SU-DHL-6 (cell line): Measurements from ENCODE around the gene BCS1L.

Source experiments
- H2AFZ ChIP-seq: fragments of 200-600 bp; sonication (generic); 2 replicates; pipeline ENCODE4 v1.6.1; 2014; ENCODE audit warnings: low read depth, mild to moderate bottlenecking, moderate library complexity, mixed read lengths, antibody characterized with exemption, low read length; ENCODE audit not compliant: severe bottlenecking
- H3F3A ChIP-seq: fragments of 200-600 bp; shearing (Covaris generic); 2 replicates; pipeline ENCODE4 v1.6.0; 2016; ENCODE audit warnings: antibody characterized with exemption, mild to moderate bottlenecking; ENCODE audit not compliant: insufficient read depth
- H3K27ac ChIP-seq: fragments of 200-600 bp; sonication (generic); 2 replicates; pipeline ENCODE4 v1.5.1; 2016; ENCODE audit warnings: low read depth, mild to moderate bottlenecking, low read length, moderate library complexity, mixed read lengths
- H3K27me3 ChIP-seq: fragments of 200-600 bp; sonication (generic), shearing (Covaris generic); 2 replicates; pipeline ENCODE4 v1.6.0; 2014; ENCODE audit warnings: mild to moderate bottlenecking, low read length
- H3K36me3 ChIP-seq: fragments of 200-600 bp; sonication (generic); 2 replicates; pipeline ENCODE4 v1.6.1; 2014; ENCODE audit warnings: mild to moderate bottlenecking, low read length, mixed read lengths
- H3K4me2 ChIP-seq: fragments of 300-600, 200-600 bp; shearing (Covaris generic), sonication (generic); 2 replicates; pipeline ENCODE4 v1.6.0; 2014; ENCODE audit warnings: low read length, low read depth, mild to moderate bottlenecking; ENCODE audit not compliant: poor library complexity, severe bottlenecking
- H3K4me3 ChIP-seq: fragments of 200-600 bp; sonication (generic); 2 replicates; pipeline ENCODE4 v1.5.1; 2014; ENCODE audit warnings: antibody characterized with exemption, low read length, mild to moderate bottlenecking, mixed read lengths; ENCODE audit not compliant: insufficient read depth, poor library complexity, severe bottlenecking
- H3K79me2 ChIP-seq: fragments of 200-600 bp; sonication (generic); 2 replicates; pipeline ENCODE4 v1.6.1; 2014; ENCODE audit warnings: mild to moderate bottlenecking, low read length, moderate library complexity; ENCODE audit not compliant: insufficient read depth
- H3K9ac ChIP-seq: fragments of 200-600 bp; sonication (generic); 2 replicates; pipeline ENCODE4 v1.7.0; 2014; ENCODE audit warnings: mild to moderate bottlenecking, low read length
- H3K9me2 ChIP-seq: fragments of 200-600 bp; sonication (generic); replicated peaks from 2 replicates; pipeline ENCODE4 v1.6.1; 2014; ENCODE audit warnings: low read length; ENCODE audit not compliant: insufficient read depth
- H3K9me3 ChIP-seq: fragments of 200-600 bp; sonication (generic); 2 replicates; pipeline ENCODE4 v1.6.1; 2014; ENCODE audit warnings: low read length, mixed read lengths; ENCODE audit not compliant: insufficient read depth
- H4K20me1 ChIP-seq: fragments of 200-600 bp; sonication (generic); 2 replicates; pipeline ENCODE4 v1.6.1; 2014; ENCODE audit warnings: low read depth, mild to moderate bottlenecking, antibody characterized with exemption, low read length, moderate library complexity, mixed read lengths
- CTCF ChIP-seq: fragments of 200-600 bp; sonication (generic); IDR thresholded peaks from one replicate; pipeline ENCODE4 v1.5.1; 2017; ENCODE audit warnings: antibody characterized with exemption, mild to moderate bottlenecking, low read length, moderate library complexity; ENCODE audit not compliant: insufficient read depth, poor library complexity, severe bottlenecking
- EZH2phosphoT487 ChIP-seq: fragments of 200-600 bp; sonication (generic), shearing (Covaris generic); conservative IDR thresholded peaks from 2 replicates; pipeline ENCODE4 v1.6.1; 2018; ENCODE audit warnings: mild to moderate bottlenecking, antibody characterized with exemption, low read length, moderate library complexity, mixed read lengths

The BCS1L gene

GRCh38 chr2:218698885-218699284, 39.4 kb downstream of the BCS1L start:
- Histone ChIP-seq H3K36me3 (no peaks in the 10 kb centered on the region), H3K79me2 (no peaks in the 10 kb centered on the region), H3K27ac (no peak overlapping the region), H3K9me3 (no peaks in the 10 kb centered on the region), H2AFZ (no peak overlapping the region), H3K27me3 (no peaks in the 10 kb centered on the region), H3K4me3 (no peak overlapping the region), H3F3A (no peaks in the 10 kb centered on the region), H3K4me2 (no peak overlapping the region), H4K20me1 (no peaks in the 10 kb centered on the region), H3K9me2 (no peaks in the 10 kb centered on the region), H3K9ac (no peak overlapping the region)
- no peak for TF ChIP-seq EZH2phosphoT487
- no peak for TF ChIP-seq CTCF

DNA sequence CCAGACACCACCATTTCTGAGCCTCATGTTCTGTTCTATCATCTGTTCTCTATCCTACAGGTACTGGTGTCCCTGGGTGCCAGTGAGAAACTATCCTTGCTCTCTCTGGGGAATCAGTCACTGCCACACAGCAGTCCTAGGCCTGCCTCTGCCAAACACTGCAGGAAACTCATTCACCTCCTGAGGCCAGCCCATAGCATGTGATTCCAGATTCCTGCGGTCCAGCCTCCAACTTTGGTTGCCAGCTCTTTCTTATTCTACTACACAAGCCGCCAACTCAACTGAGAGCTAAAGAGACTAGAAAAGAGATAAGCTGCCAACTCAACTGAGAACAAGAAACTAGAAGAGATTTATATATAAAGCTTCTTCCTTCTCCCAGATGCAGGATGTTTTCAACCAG, 42.3 kb downstream of the BCS1L start:
- no peak overlapping the region for H3K27ac ChIP-seq
- no peaks in the 10 kb centered on the region for H4K20me1 ChIP-seq
- H3K27me3 ChIP-seq = no peaks in the 10 kb centered on the region
- TF ChIP-seq EZH2phosphoT487 (no peak), CTCF (no peak)
- no peaks in the 10 kb centered on the region for H3F3A ChIP-seq
- H3K9ac ChIP-seq = no peak overlapping the region
- H3K9me2 ChIP-seq = no peaks in the 10 kb centered on the region
- H3K4me3 ChIP-seq = no peak overlapping the region
- H2AFZ ChIP-seq = no peak overlapping the region
- H3K4me2 ChIP-seq = no peak overlapping the region
- no peaks in the 10 kb centered on the region for H3K36me3 ChIP-seq
- no peaks in the 10 kb centered on the region for H3K9me3 ChIP-seq
- no peaks in the 10 kb centered on the region for H3K79me2 ChIP-seq

GRCh38 chr2:218703341-218703740, 43.9 kb downstream of the BCS1L start:
- no peaks in the 10 kb centered on the region for H3K79me2 ChIP-seq
- no peak overlapping the region for H3K4me2 ChIP-seq
- H3K36me3 ChIP-seq = no peaks in the 10 kb centered on the region
- H3K9ac ChIP-seq = no peak overlapping the region
- no peaks in the 10 kb centered on the region for H4K20me1 ChIP-seq
- H2AFZ ChIP-seq = no peak overlapping the region
- H3K27ac ChIP-seq = no peak overlapping the region
- TF ChIP-seq CTCF (no peak), EZH2phosphoT487 (no peak)
- no peaks in the 10 kb centered on the region for H3K9me3 ChIP-seq
- no peak overlapping the region for H3K4me3 ChIP-seq
- H3K27me3 ChIP-seq = no peaks in the 10 kb centered on the region
- no peaks in the 10 kb centered on the region for H3K9me2 ChIP-seq
- no peaks in the 10 kb centered on the region for H3F3A ChIP-seq

DNA sequence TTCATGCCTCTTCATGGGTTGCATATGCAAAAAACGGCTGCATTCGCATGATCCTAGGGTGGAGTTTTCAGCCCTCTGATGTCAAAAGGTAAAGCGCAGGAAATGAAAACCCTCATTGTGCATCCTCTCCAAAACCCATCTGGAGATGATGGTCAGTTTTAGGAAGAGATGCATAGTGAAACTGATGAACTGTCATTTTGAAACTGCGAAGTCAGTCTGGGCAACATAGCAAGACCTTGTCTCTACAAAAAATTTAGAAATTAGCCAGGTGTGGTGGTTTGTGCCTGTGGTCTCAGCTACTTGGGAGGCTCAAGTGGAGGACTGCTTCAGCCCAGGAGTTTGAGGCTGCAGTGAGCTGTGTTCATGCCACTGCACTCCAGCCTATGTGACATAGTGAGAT, 48.6 kb downstream of the BCS1L start:
- no peak overlapping the region for H3K4me2 ChIP-seq
- TF ChIP-seq CTCF (no peak), EZH2phosphoT487 (no peak)
- no peaks in the 10 kb centered on the region for H3K36me3 ChIP-seq

More for the DNA sequence above, 48.6 kb downstream of the BCS1L start:
- Histone ChIP-seq H3K79me2 (peaks cover 22% of the 10 kb centered on the region), H3K27ac (no peak overlapping the region), H3K9me3 (no peaks in the 10 kb centered on the region), H4K20me1 (no peaks in the 10 kb centered on the region), H3K9ac (no peak overlapping the region), H3K9me2 (no peaks in the 10 kb centered on the region), H3F3A (no peaks in the 10 kb centered on the region), H2AFZ (no peak overlapping the region), H3K27me3 (no peaks in the 10 kb centered on the region), H3K4me3 (no peak overlapping the region)
